Mucosa of rectum (tissue), 2 donors: ENCODE results near the gene SHMT1.
"Not testable (repeated sequence)": the region's sequence is repeated elsewhere in the genome, so short reads cannot be mapped to it uniquely, and the experiment has no call there.

Experiments used
- H3K27ac ChIP-seq, 2 donors: one replicate each; pipeline ENCODE4 v1.7.0; 2013; ENCODE audit warnings: inconsistent platforms in 2 of 2, low read depth in 2 of 2, low read length in 2 of 2
- H3K27me3 ChIP-seq, 2 donors: one replicate each; pipeline ENCODE4 v1.7.0; 2013; ENCODE audit warnings: low read length in 2 of 2; ENCODE audit not compliant: control insufficient read depth in 2 of 2, insufficient read depth in 2 of 2
- H3K36me3 ChIP-seq, 2 donors: one replicate each; pipeline ENCODE4 v1.7.0; 2013; ENCODE audit warnings: low read length in 2 of 2; ENCODE audit not compliant: control insufficient read depth in 2 of 2, insufficient read depth in 2 of 2
- H3K4me1 ChIP-seq, 2 donors: one replicate each; pipeline ENCODE4 v1.7.0; 2013; ENCODE audit warnings: low read length in 2 of 2, mild to moderate bottlenecking in 1 of 2; ENCODE audit not compliant: control insufficient read depth in 2 of 2, insufficient read depth in 2 of 2
- H3K4me3 ChIP-seq, 2 donors: one replicate each; pipeline ENCODE4 v1.7.0; 2013; ENCODE audit warnings: low read length in 2 of 2
- H3K9ac ChIP-seq, 2 donors: one replicate each; pipeline ENCODE4 v1.7.0; 2013; ENCODE audit warnings: low read length in 2 of 2, low read depth in 1 of 2, mild to moderate bottlenecking in 1 of 2
- H3K9me3 ChIP-seq, 2 donors: one replicate each; pipeline ENCODE4 v1.7.0; 2013; ENCODE audit warnings: low read length in 2 of 2; ENCODE audit not compliant: control insufficient read depth in 2 of 2
- donor health status: healthy.
- donor health status: Normal muscosa, but diverticular disease.

The SHMT1 gene

GRCh38 chr17:18298061-18298460 is 65.3 kb downstream of the SHMT1 start:
- H3K4me3 ChIP-seq, H3K27me3 ChIP-seq, H3K9ac ChIP-seq, H3K27ac ChIP-seq, H3K9me3 ChIP-seq, H3K4me1 ChIP-seq: not testable (repeated sequence)
- H3K36me3 ChIP-seq: peaks cover 37 to 45% of the 10 kb centered on the region in 2 donors

DNA sequence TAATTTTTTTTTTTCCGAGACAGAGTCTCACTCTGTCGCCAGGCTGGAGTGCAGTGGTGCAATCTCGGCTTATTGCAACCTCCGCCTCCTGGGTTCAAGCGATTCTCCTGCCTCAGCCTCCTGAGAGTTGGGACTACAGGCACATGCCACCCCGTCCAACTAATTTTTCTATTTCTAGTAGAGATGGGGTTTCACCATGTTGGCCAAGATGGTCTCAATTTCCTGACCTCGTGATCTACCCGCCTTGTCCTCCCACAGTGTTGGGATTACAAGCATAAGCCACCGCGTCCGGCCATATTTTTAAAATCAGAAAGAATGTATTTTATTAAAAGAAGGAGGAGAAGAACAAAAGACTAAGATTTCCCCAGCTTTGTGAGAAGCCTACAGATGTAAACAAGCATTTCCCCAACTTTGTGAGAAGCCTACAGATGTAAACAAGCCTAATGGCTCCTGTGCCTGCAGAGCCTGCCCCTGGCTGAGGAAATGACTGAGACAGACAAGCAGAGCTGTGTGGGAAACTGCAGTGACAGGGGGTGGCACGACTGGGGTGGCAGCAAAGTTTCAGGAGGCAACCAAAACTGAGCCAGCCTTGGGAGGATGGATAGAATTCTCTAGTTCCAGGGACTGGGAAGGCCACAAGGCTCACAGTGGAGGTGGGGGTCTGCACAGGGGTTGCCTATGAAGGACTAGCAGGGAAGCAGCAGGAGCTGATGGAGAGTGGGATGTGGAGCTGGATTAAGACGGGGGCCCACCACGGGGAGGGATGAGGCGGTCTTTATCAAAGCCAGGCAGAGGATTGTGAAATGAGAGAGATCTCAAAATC is 71.4 kb downstream of the SHMT1 start:
- H3K9me3 ChIP-seq: no peaks in the 10 kb centered on the region
- H3K4me1 ChIP-seq: no peaks in the 10 kb centered on the region
- H3K27me3 ChIP-seq: no peaks in the 10 kb centered on the region
- no peak overlapping the region for H3K27ac ChIP-seq
- H3K9ac ChIP-seq: no peak overlapping the region
- peaks cover 41 to 59% of the 10 kb centered on the region in 2 donors for H3K36me3 ChIP-seq
- no peak overlapping the region for H3K4me3 ChIP-seq

- Histone ChIP-seq H3K9me3 (no peaks in the 10 kb centered on the region), H3K27ac (no peak overlapping the region), H3K4me1 (no peaks in the 10 kb centered on the region), H3K36me3 (peaks cover 53 to 73% of the 10 kb centered on the region in 2 donors), H3K4me3 (no peak overlapping the region), H3K27me3 (no peaks in the 10 kb centered on the region), H3K9ac (no peak overlapping the region)
Observed at GRCh38 chr17:18285296-18285695, 78.1 kb downstream of the SHMT1 start.

GRCh38 chr17:18281788-18282187 is 81.6 kb downstream of the SHMT1 start:
- Histone ChIP-seq H3K27ac (no peak overlapping the region), H3K4me1 (no peaks in the 10 kb centered on the region), H3K36me3 (peaks cover 51 to 70% of the 10 kb centered on the region in 2 donors), H3K27me3 (no peaks in the 10 kb centered on the region), H3K4me3 (no peak overlapping the region), H3K9ac (no peak overlapping the region), H3K9me3 (no peaks in the 10 kb centered on the region)

- Histone ChIP-seq H3K4me1 (no peaks in the 10 kb centered on the region), H3K27ac (no peak overlapping the region), H3K27me3 (no peaks in the 10 kb centered on the region), H3K36me3 (peaks cover 59 to 76% of the 10 kb centered on the region in 2 donors), H3K9me3 (no peaks in the 10 kb centered on the region), H3K9ac (no peak overlapping the region), H3K4me3 (no peak overlapping the region)
Observed at GRCh38 chr17:18280766-18281371, 82.5 kb downstream of the SHMT1 start.

DNA sequence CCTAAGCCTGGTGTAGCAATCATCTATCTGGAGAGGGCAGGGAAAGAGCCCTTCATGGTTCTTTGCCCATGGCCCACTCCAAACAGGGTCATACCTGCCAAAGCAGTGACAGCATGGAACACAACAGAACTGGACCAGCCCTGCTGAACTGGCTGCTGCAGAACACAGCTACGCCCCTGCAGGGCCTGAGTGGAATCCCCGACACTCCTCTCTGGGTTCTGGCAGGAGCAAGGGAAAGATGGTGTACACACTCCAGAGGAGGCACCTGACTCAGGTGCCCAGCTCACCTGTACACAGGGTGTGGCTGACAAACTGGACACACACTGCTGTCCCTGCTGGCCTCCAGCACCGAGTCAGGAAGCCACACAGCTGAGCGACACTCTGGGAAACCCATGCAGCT is 83.1 kb downstream of the SHMT1 start:
- peaks cover 55 to 72% of the 10 kb centered on the region in 2 donors for H3K36me3 ChIP-seq

GRCh38 chr17:18278867-18279266 is 84.5 kb downstream of the SHMT1 start:
- no peak overlapping the region for H3K4me3 ChIP-seq
- H3K36me3 ChIP-seq: peaks cover 50 to 72% of the 10 kb centered on the region in 2 donors
- H3K4me1 ChIP-seq: no peaks in the 10 kb centered on the region
- no peak overlapping the region for H3K9ac ChIP-seq
- no peaks in the 10 kb centered on the region for H3K27me3 ChIP-seq
- no peak overlapping the region for H3K27ac ChIP-seq
- no peaks in the 10 kb centered on the region for H3K9me3 ChIP-seq

More for the DNA sequence above, 83.1 kb downstream of the SHMT1 start:
- H3K27ac ChIP-seq: no peak overlapping the region
- no peak overlapping the region for H3K4me3 ChIP-seq
- H3K27me3 ChIP-seq: no peaks in the 10 kb centered on the region
- H3K4me1 ChIP-seq: no peaks in the 10 kb centered on the region
- H3K9me3 ChIP-seq: no peaks in the 10 kb centered on the region
- H3K9ac ChIP-seq: no peak overlapping the region
